ENCODE data around the gene CHD2. TPM values are rescaled to one million over a fixed set of nuclear protein-coding genes. Genes with fewer than 3 reads are reported as not detected.

CHD2 gene
- total RNA-seq, 2 donors from 2014 or later: 177 to 180 TPM

DNA sequence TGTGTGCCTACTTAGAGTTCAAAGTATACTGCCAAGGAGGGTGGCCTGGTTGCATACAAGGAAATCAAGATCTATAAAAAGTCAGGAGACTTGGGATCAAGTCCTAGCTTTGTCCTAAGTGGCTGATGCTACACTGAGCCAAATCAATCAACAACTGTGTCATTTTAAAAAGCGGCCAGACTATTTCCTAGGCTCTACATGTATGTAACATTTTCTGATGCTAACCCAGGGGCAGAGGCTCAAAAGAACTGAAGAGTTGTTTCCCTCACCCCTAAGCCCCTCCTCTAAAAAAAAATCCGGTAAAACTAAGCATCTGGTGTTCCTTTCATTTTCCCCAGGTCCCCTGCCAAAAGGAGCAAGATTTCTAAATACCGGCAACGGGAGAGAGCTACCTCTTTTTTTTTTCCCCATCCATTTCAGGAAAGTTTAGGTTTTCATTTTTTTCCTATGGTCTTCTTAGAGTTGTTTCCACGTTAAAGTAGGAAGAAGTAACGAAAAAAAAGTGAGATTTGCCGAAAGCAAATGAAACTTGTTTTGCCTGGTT, 18.8 kb upstream of the CHD2 start:
- DNase-seq (ENCODE audit: low spot score) (no peak), ATAC-seq (no peak)
- Mint-ChIP-seq H3K4me3 (peak overlapping the region; percentile 97), H3K36me3 (peaks cover 22% of the 10 kb centered on the region), H3K4me1 (ENCODE audit: low read depth in 2 of 2) (peaks cover 29 to 44% of the 10 kb centered on the region in 2 donors), H3K27me3 (peaks cover 0 to 11% of the 10 kb centered on the region in 2 donors), H3K9me3 (no peaks in the 10 kb centered on the region), H3K27ac (peak overlapping the region; percentile 96 to 97)

DNA sequence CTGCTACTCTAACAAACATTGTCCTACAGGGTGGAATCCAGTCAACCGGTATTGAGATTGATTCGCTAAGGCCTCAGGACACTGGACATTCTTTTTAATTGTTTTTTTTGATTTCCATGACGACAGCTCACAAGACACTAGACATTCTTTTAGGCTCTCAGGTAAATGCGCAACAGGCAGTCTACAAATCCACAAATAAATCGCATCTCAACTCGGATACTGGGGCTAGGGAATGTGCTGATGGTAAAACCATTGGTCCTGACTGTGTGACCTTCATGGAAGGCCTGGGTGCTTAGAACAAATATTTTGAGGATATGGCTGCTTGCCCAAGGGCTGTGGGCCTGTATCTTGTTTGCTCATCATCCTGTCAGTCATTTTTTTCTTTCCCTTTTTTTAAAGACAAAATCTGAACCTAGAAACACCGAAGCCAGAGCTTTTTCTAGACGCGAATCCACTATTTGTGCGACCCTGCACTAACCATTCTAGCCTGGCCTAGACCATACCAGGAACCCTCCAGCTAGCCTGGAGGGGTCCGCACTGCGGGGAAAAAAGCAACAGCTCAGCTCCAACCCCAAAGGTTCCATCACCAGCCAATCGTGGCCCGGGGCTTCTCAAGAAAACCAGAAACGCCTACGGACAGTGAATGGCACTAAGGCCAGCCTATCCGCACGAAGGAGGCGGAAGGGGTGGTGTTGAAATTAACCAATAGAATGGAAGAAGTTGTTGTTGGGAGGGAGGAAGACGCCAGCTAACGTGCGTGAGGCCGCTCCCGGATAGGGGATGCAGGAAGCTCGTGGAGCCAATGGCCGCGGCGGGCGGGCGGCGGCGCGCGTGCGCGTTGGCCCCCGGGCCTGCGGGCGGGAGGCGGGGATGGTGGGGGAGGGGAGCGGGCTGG, 18.1 kb upstream of the CHD2 start:
- peak; percentile 98 for ATAC-seq
- H3K4me1 Mint-ChIP-seq (ENCODE audit: low read depth in 2 of 2): peaks cover 34 to 52% of the 10 kb centered on the region in 2 donors
- H3K4me3 Mint-ChIP-seq: peak overlapping the region; percentile 97
- peaks cover 0 to 11% of the 10 kb centered on the region in 2 donors for H3K27me3 Mint-ChIP-seq
- H3K27ac Mint-ChIP-seq: peak overlapping the region; percentile 96 to 97
- H3K36me3 Mint-ChIP-seq: peaks cover 30% of the 10 kb centered on the region
- DNase-seq (ENCODE audit: low spot score): peak; percentile 98
- H3K9me3 Mint-ChIP-seq: no peaks in the 10 kb centered on the region

DNA sequence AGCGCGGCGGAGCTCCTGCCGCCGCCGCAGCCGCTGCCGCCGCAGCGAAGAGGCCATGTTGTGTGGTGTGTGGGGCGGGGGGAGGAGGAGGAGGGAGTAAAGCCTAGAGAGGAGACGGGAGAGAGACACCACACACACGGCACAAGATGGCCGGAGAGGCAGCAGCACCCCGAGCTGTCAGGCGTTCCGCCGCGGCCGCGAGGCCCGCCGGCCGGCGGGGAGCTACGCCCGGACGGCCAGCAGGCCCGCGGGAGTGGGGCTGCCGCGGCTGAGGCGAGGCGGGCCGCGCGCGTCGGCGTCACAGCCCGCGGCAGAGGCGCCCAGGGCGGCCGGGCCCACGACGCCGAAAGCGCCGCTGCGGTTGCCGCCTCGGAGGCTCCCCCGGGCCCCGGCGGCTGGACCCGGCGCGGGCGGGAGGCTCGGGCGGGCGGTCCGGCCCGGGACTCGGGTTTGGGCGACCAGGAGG, 17.4 kb upstream of the CHD2 start:
- DNase-seq (ENCODE audit: low spot score) (no peak), ATAC-seq (peak; percentile 91 to 93)
- Mint-ChIP-seq H3K9me3 (no peaks in the 10 kb centered on the region), H3K27me3 (peaks cover 0 to 8% of the 10 kb centered on the region in 2 donors), H3K36me3 (peaks cover 35% of the 10 kb centered on the region), H3K4me1 (ENCODE audit: low read depth in 2 of 2) (peaks cover 38 to 57% of the 10 kb centered on the region in 2 donors), H3K27ac (peak overlapping the region; percentile 96 to 97), H3K4me3 (peak overlapping the region; percentile 97)

DNA sequence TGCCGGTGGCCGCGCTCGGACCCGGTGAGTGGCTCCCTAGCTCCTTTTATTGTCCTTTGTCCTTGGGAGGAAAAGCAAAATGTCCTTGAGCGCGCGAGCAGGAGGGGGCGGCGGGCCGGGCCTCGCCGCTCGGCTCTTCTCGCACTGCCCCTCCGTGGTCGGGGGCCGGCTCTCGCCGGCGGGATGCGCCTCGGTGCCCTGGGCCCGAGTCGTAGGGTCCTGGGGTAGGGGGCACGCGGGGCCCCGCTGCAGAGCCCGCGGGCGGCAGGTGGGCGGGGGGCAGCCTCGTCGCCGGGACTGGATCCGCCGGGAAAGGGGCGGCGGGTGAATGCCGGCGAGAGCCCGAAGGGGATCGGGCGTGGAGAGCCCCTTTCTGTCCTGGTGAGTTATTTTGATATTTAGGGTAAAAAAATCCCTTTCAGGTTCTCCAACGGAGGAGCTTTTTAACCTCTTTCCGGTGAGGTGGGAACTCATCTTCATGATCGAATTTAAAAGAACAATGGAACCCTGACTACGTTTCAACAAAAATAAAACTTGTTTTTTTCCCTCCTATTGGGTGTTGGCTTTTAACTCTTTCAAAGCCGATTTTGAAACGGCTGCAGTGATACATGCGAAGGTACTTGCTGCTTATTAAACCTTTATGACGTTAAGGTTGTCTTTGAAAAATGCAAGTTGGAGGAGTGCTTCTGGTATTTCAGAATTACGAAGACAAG, 16.8 kb upstream of the CHD2 start:
- Mint-ChIP-seq H3K4me3 (peak overlapping the region; percentile 97), H3K9me3 (no peaks in the 10 kb centered on the region), H3K36me3 (peaks cover 35% of the 10 kb centered on the region), H3K27ac (peak overlapping the region; percentile 99 to 100), H3K27me3 (peaks cover 0 to 2% of the 10 kb centered on the region in 2 donors), H3K4me1 (ENCODE audit: low read depth in 2 of 2) (peaks cover 38 to 59% of the 10 kb centered on the region in 2 donors)
- no peak for DNase-seq (ENCODE audit: low spot score)
- ATAC-seq: no peak

DNA sequence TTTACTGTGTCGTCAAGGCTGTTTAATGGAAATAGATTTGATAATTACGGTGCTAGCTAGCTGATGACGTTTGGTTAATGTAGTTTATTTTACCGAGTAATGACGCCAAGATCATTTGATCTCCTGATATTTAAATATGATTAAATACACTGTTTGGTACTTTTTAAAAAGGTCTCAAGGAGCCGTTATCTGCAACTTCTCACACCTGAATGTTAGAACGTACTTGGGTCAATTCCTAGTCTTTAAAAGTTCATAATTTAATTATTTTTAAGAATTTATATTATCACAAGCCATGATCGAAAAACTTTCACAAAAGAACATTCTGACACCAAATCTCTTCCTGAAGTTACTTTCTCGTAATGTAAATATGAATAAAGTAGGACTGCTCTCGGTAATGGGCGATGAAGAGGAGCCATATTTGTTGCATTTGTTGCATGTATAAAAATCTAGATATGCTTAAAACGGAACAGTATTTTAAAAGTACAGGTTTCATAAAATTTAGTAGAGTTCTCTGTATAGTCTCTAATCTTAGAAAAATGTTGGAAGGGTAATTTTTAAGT, 16.2 kb upstream of the CHD2 start:
- H3K9me3 Mint-ChIP-seq: no peaks in the 10 kb centered on the region
- H3K4me1 Mint-ChIP-seq (ENCODE audit: low read depth in 2 of 2): peaks cover 38 to 59% of the 10 kb centered on the region in 2 donors
- H3K4me3 Mint-ChIP-seq: peak overlapping the region; percentile 97
- no peaks in the 10 kb centered on the region for H3K27me3 Mint-ChIP-seq
- peak overlapping the region; percentile 99 to 100 for H3K27ac Mint-ChIP-seq
- ATAC-seq (no peak), DNase-seq (ENCODE audit: low spot score) (no peak)
- peaks cover 35% of the 10 kb centered on the region for H3K36me3 Mint-ChIP-seq

DNA sequence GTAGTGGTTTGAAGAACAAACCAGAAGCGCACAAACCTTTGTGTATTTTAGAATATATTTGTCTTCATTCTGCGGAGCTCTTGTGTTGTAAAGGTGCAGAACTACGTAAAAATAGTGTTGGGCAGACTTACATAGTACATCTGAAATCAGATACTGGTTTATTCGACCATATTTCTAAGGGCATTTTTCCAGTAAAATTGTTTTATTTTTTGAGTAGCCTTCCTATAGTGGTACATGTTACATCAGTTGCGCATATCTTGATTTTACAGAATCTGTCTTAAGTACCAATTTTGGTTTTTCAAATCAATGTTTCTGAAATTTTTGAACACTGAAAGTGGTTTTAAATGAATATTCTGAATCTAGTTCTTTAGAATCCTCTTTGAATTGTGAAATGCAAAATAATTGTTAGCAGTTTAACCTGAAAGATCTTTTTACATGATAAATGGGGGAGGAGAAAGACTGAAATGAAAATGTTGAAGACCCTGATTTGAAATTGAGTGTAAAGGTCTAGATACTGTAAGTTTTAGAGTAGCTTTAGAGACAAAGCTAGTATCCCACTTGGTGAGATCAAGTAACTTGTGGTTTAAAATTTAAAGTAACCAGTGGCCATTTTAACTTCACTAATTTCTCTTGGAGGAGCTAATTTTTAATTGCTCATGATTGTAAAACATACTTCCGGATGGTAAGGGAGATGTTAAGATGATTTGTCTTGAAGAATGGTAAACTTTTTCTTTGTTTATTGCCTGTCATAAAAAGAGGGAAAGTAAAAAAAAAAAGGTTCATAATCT, 15.5 kb upstream of the CHD2 start:
- ATAC-seq (no peak), DNase-seq (ENCODE audit: low spot score) (no peak)
- Mint-ChIP-seq H3K4me1 (ENCODE audit: low read depth in 2 of 2) (peaks cover 40 to 62% of the 10 kb centered on the region in 2 donors), H3K27me3 (no peaks in the 10 kb centered on the region), H3K27ac (peak overlapping the region; percentile 99 to 100), H3K36me3 (peaks cover 37% of the 10 kb centered on the region), H3K9me3 (no peaks in the 10 kb centered on the region), H3K4me3 (peak overlapping the region; percentile 97)

GRCh38 chr15:92885224-92886041, 14.7 kb upstream of the CHD2 start:
- peaks cover 42% of the 10 kb centered on the region for H3K36me3 Mint-ChIP-seq
- H3K27me3 Mint-ChIP-seq: no peaks in the 10 kb centered on the region
- H3K9me3 Mint-ChIP-seq: no peaks in the 10 kb centered on the region

GRCh38 chr15:92886042-92886537, 14.0 kb upstream of the CHD2 start:
- peaks cover 42% of the 10 kb centered on the region for H3K36me3 Mint-ChIP-seq
- H3K27ac Mint-ChIP-seq: peak overlapping the region; percentile 99 to 100
- H3K4me1 Mint-ChIP-seq (ENCODE audit: low read depth in 2 of 2): peaks cover 36 to 57% of the 10 kb centered on the region in 2 donors
- no peak for DNase-seq (ENCODE audit: low spot score)
- H3K9me3 Mint-ChIP-seq: no peaks in the 10 kb centered on the region
- H3K4me3 Mint-ChIP-seq: peak overlapping the region; percentile 97
- no peak for ATAC-seq
- no peaks in the 10 kb centered on the region for H3K27me3 Mint-ChIP-seq

More at GRCh38 chr15:92885224-92886041, 14.7 kb upstream of the CHD2 start:
- no peak for DNase-seq (ENCODE audit: low spot score)
- Mint-ChIP-seq H3K4me1 (ENCODE audit: low read depth in 2 of 2) (peaks cover 37 to 60% of the 10 kb centered on the region in 2 donors), H3K27ac (peak overlapping the region; percentile 99 to 100), H3K4me3 (peak overlapping the region; percentile 97)
- no peak for ATAC-seq

DNA sequence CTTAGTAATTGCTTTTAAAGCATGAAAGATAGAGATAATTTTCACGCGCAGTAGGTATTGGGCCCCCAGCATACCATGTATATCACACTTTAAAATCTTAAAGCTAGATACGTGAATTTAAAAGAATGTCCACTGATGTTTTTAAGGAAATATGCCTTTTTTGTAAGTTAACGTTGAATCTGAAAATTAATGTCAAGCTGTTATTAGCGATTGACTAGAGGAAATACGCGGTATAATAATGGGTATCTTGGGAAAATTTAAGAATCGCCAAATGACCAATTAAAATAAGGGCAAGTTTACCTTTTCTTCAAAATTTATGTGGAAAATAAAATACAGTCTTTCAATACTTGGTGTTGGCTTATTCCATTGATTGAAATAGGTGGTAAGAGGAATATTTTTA, 13.3 kb upstream of the CHD2 start:
- DNase-seq (ENCODE audit: low spot score) (no peak), ATAC-seq (no peak)
- Mint-ChIP-seq H3K27ac (peak overlapping the region; percentile 99 to 100), H3K36me3 (peaks cover 42% of the 10 kb centered on the region), H3K27me3 (no peaks in the 10 kb centered on the region), H3K4me1 (ENCODE audit: low read depth in 2 of 2) (peaks cover 35 to 51% of the 10 kb centered on the region in 2 donors), H3K9me3 (no peaks in the 10 kb centered on the region), H3K4me3 (peak overlapping the region; percentile 97)

DNA sequence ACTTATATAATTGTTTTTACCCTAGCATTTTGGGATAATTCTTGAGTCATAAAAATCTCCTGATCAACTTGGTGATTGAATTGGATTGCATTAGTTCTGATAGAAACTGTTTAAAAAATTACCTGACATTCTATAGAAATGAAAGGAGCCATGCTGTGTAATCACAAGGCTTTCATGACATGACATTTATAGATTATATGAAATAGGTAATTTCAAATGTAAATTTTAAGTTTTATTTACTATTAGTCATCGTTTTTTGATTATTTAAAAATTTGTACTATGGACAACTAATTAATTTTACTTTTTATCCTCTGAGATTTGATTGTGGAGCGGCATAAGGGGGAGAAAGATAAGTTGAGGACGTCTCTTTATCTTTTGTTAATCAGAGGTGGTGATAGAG, 12.3 kb upstream of the CHD2 start:
- no peaks in the 10 kb centered on the region for H3K9me3 Mint-ChIP-seq
- peak overlapping the region; percentile 41 for H3K4me3 Mint-ChIP-seq

GRCh38 chr15:92889390-92890107, 10.6 kb upstream of the CHD2 start:
- H3K27ac Mint-ChIP-seq: peak overlapping the region; percentile 56 to 90
- H3K36me3 Mint-ChIP-seq: peaks cover 35% of the 10 kb centered on the region
- DNase-seq (ENCODE audit: low spot score): no peak
- H3K4me1 Mint-ChIP-seq (ENCODE audit: low read depth in 2 of 2): peaks cover 40 to 49% of the 10 kb centered on the region in 2 donors
- no peaks in the 10 kb centered on the region for H3K9me3 Mint-ChIP-seq
- peak overlapping the region; percentile 70 for H3K4me3 Mint-ChIP-seq
- peak in 1 of 2 donors; percentile 53 for ATAC-seq
- H3K27me3 Mint-ChIP-seq: no peaks in the 10 kb centered on the region

More for the DNA sequence above, 12.3 kb upstream of the CHD2 start:
- H3K4me1 Mint-ChIP-seq (ENCODE audit: low read depth in 2 of 2): peaks cover 35 to 52% of the 10 kb centered on the region in 2 donors
- ATAC-seq: no peak
- H3K27ac Mint-ChIP-seq: peak overlapping the region; percentile 8 to 100
- no peak for DNase-seq (ENCODE audit: low spot score)
- H3K27me3 Mint-ChIP-seq: no peaks in the 10 kb centered on the region
- H3K36me3 Mint-ChIP-seq: peaks cover 42% of the 10 kb centered on the region

Measured in natural killer cell treated with Interleukin-12 subunit alpha and Interleukin-12 subunit beta and Interleukin-15 and Interleukin-18, amount 100 ng/mL, for 72 hours (primary cell).